Measurements from ENCODE around the gene DNAH8.
"Not testable (repeated sequence)": the region's sequence is repeated elsewhere in the genome, so short reads cannot be mapped to it uniquely, and the experiment has no call there.

The DNAH8 gene

GRCh38 chr6:38699702-38700101, 15.4 kb upstream of the DNAH8 start:
- not testable (repeated sequence) for DNase-seq (ENCODE audit: low spot score)

- DNase-seq (ENCODE audit: low spot score), result no peak
Observed at GRCh38 chr6:38701551-38701950, 13.6 kb upstream of the DNAH8 start.

GRCh38 chr6:38702558-38703397, 12.3 kb upstream of the DNAH8 start, which contains the start of gene GLO1:
GLO1 (minus strand) TSS chr6:38703145; CDS start chr6:38703054, 91 bp downstream.
- DNase-seq (ENCODE audit: low spot score), result peak; percentile 98

GRCh38 chr6:38703949-38704590, 11.0 kb upstream of the DNAH8 start:
- no peak for DNase-seq (ENCODE audit: low spot score)

GRCh38 chr6:38705924-38706323, 9.2 kb upstream of the DNAH8 start:
- DNase-seq (ENCODE audit: low spot score), result no peak

GRCh38 chr6:38708496-38708895, 6.6 kb upstream of the DNAH8 start:
- DNase-seq (ENCODE audit: low spot score), result no peak

GRCh38 chr6:38713812-38714211, 1.3 kb upstream of the DNAH8 start:
- peak; percentile 52 for DNase-seq (ENCODE audit: low spot score)

- DNase-seq (ENCODE audit: low spot score), result no peak
Observed at GRCh38 chr6:38714239-38715015, 684 bp upstream of the DNAH8 start.

- DNase-seq (ENCODE audit: low spot score), result no peak
Observed at GRCh38 chr6:38716825-38717224, 1.7 kb downstream of the DNAH8 start.

GRCh38 chr6:38719358-38719757, 4.2 kb downstream of the DNAH8 start:
- DNase-seq (ENCODE audit: low spot score), result no peak

- no peak for DNase-seq (ENCODE audit: low spot score)
Observed at GRCh38 chr6:38720295-38720694, 5.2 kb downstream of the DNAH8 start.

- DNase-seq (ENCODE audit: low spot score), result no peak
Observed at GRCh38 chr6:38722038-38722437, 6.9 kb downstream of the DNAH8 start.

GRCh38 chr6:38722727-38723334, 7.7 kb downstream of the DNAH8 start:
- no peak for DNase-seq (ENCODE audit: low spot score)

- no peak for DNase-seq (ENCODE audit: low spot score)
Observed at GRCh38 chr6:38723783-38724182, 8.7 kb downstream of the DNAH8 start.

- no peak for DNase-seq (ENCODE audit: low spot score)
Observed at GRCh38 chr6:38724343-38724742, 9.2 kb downstream of the DNAH8 start.

GRCh38 chr6:38725414-38726183, 10.5 kb downstream of the DNAH8 start:
- DNase-seq (ENCODE audit: low spot score), result no peak

- no peak for DNase-seq (ENCODE audit: low spot score)
Observed at GRCh38 chr6:38728203-38728602, 13.1 kb downstream of the DNAH8 start.

- DNase-seq (ENCODE audit: low spot score), result no peak
Observed at GRCh38 chr6:38730140-38730862, 15.2 kb downstream of the DNAH8 start.

- DNase-seq (ENCODE audit: low spot score), result no peak
Observed at GRCh38 chr6:38736951-38737350, 21.8 kb downstream of the DNAH8 start.

GRCh38 chr6:38738261-38738660, 23.1 kb downstream of the DNAH8 start:
- DNase-seq (ENCODE audit: low spot score), result no peak

- no peak for DNase-seq (ENCODE audit: low spot score)
Observed at GRCh38 chr6:38739532-38739931, 24.4 kb downstream of the DNAH8 start.

Measured in CD4-positive, alpha-beta T cell treated with Interleukin-2 at 100 ng/mL for 4 hours (primary cell).